Gastrocnemius medialis (tissue), 4 donors: ENCODE results near the gene CFAP299. TPM values are rescaled to one million over a fixed set of nuclear protein-coding genes. Genes with fewer than 3 reads are reported as not detected.
A peak's percentile ranks its signal among the peaks of the same experiment; 100 is the strongest.
"Not testable (repeated sequence)": the region's sequence is repeated elsewhere in the genome, so short reads cannot be mapped to it uniquely, and the experiment has no call there.

Experiments used
- ATAC-seq, 2 donors: fragments of 150-250 bp; one replicate each; pipeline ENCODE4 v1.9.1; 2016
- DNase-seq, 2 donors: peaks; one replicate each; pipeline ENCODE4 v3.0.0-alpha.2; 2019
- H3K27ac ChIP-seq, 4 donors: fragments of 200-600 bp; sonication (generic); 1 replicate in 1 of 4; 2 replicates in 3 of 4; pipeline ENCODE4 v1.5.1; 2016 to 2018; ENCODE audit warnings: mild to moderate bottlenecking in 2 of 4, moderate library complexity in 1 of 4
- H3K27me3 ChIP-seq, 3 donors: fragments of 200-600 bp; sonication (generic) in 2 of 3; 1 replicate in 1 of 3; 2 replicates in 2 of 3; pipeline versions ENCODE4 v1.5.1 to v1.6.0; 2016 to 2019; ENCODE audit warnings: mild to moderate bottlenecking in 1 of 3, moderate library complexity in 1 of 3
- H3K36me3 ChIP-seq, 2 donors: fragments of 200-600 bp; sonication (generic) in 1 of 2; one replicate each; pipeline ENCODE4 v1.5.1; 2017 to 2018
- H3K4me1 ChIP-seq, 2 donors: fragments of 200-600 bp; sonication (generic) in 1 of 2; one replicate each; pipeline ENCODE4 v1.5.1; 2016 to 2017; ENCODE audit warnings: mild to moderate bottlenecking in 2 of 2
- H3K4me3 ChIP-seq, 4 donors: fragments of 200-600 bp; sonication (generic) in 3 of 4; 1 replicate in 1 of 4; 2 replicates in 3 of 4; pipeline ENCODE4 v1.5.1; 2016 to 2019; ENCODE audit warnings: mild to moderate bottlenecking in 2 of 4
- H3K9me3 ChIP-seq, 3 donors: fragments of 200-600 bp; sonication (generic) in 2 of 3; 1 replicate in 1 of 3; 2 replicates in 2 of 3; pipeline ENCODE4 v1.5.1; 2016 to 2019
- CTCF ChIP-seq, 5 experiments: fragments of 450-650 bp in 3 of 5; fragments of 200-600 bp in 2 of 5; sonication (generic) in 2 of 5; IDR thresholded peaks in 4 of 5; conservative IDR thresholded peaks in 1 of 5; 1 replicate in 4 of 5; 2 replicates in 1 of 5; pipeline ENCODE4 v1.5.1; 2016 to 2019; ENCODE audit warnings: antibody characterized with exemption in 5 of 5, mild to moderate bottlenecking in 3 of 5, moderate library complexity in 3 of 5
- POLR2A ChIP-seq, 2 donors: fragments of 450-650 bp; IDR thresholded peaks; one replicate each; pipeline ENCODE4 v1.6.1; 2017; ENCODE audit warnings: antibody characterized with exemption in 2 of 2, mild to moderate bottlenecking in 2 of 2, moderate library complexity in 2 of 2
- in situ Hi-C, 4 donors: fragments of 200-750 bp; cut with MboI; loops; one replicate each; pipeline versions ENCODE4 v1.15.0 to v1.8.0; 2017; ENCODE audit warnings: low sequenced_read_pairs in 4 of 4
- intact Hi-C: fragments of 100-400 bp; cut with DNase I; formaldehyde crosslinking; loops from one replicate; pipeline ENCODE4 v1.15.1; 2023; ENCODE audit warnings: low total_unique reads
- total RNA-seq, 4 donors: library from RNA; depleted of rRNA; stranded (reverse); fragments of >200 nt; gene quantifications; one replicate each; pipeline versions ENCODE4 v1.1.0 to v1.2.3, GENCODE V29; 2016

Gene CFAP299
- total RNA-seq, result not detected

GRCh38 chr4:80335554-80336358, at the start of gene CFAP299:
Gene CFAP299, plus strand, starts transcription at chr4:80335730.
- H3K27ac ChIP-seq, result no peak within 1 kb of the TSS
- DNase-seq, result peak; percentile 35 to 59
- TF ChIP-seq POLR2A (IDR thresholded peaks at IDR 0.05) (no peak), CTCF (IDR thresholded peaks at IDR 0.05 in 4 of 5, conservative IDR thresholded peaks at IDR 0.05 in 1 of 5) (peak in 3 of 5 experiments; percentile 13 to 44 (median 23))
- H3K4me1 ChIP-seq, result peaks cover 0 to 4% of the 10 kb centered on the region in 2 donors
- no peaks in the 10 kb centered on the region for H3K9me3 ChIP-seq
- H3K4me3 ChIP-seq, result peak within 1 kb of the TSS; percentile 57 to 64 (median 62)
- ATAC-seq, result peak; percentile 86 to 87
- intact Hi-C loops, result no loop called here
- H3K36me3 ChIP-seq, result no peaks in the 10 kb centered on the region
- in situ Hi-C loops, result no loop called here
- H3K27me3 ChIP-seq, result no peaks in the 10 kb centered on the region

GRCh38 chr4:80286451-80286850, 49.1 kb upstream of the CFAP299 start:
- TF ChIP-seq POLR2A (IDR thresholded peaks at IDR 0.05) (no peak), CTCF (IDR thresholded peaks at IDR 0.05 in 4 of 5, conservative IDR thresholded peaks at IDR 0.05 in 1 of 5) (no peak)
- Histone ChIP-seq H3K9me3 (no peaks in the 10 kb centered on the region), H3K4me3 (no peak overlapping the region), H3K4me1 (no peaks in the 10 kb centered on the region), H3K27me3 (no peaks in the 10 kb centered on the region), H3K36me3 (no peaks in the 10 kb centered on the region), H3K27ac (no peak overlapping the region)
- in situ Hi-C loops, result no loop called here
- ATAC-seq, result no peak
- DNase-seq, result no peak
- intact Hi-C loops, result no loop called here

GRCh38 chr4:80290665-80291064, 44.9 kb upstream of the CFAP299 start:
- ATAC-seq, H3K36me3 ChIP-seq, H3K4me3 ChIP-seq, H3K9me3 ChIP-seq, H3K27ac ChIP-seq, H3K4me1 ChIP-seq, intact Hi-C loops, DNase-seq, in situ Hi-C loops, H3K27me3 ChIP-seq: not testable (repeated sequence)

GRCh38 chr4:80294206-80294605, 41.3 kb upstream of the CFAP299 start:
- no peaks in the 10 kb centered on the region for H3K9me3 ChIP-seq
- no peak overlapping the region for H3K27ac ChIP-seq
- no peak overlapping the region for H3K4me3 ChIP-seq
- no peak for ATAC-seq
- in situ Hi-C loops, result no loop called here
- no peaks in the 10 kb centered on the region for H3K27me3 ChIP-seq
- no peaks in the 10 kb centered on the region for H3K4me1 ChIP-seq
- TF ChIP-seq CTCF (IDR thresholded peaks at IDR 0.05 in 4 of 5, conservative IDR thresholded peaks at IDR 0.05 in 1 of 5), result no peak
- TF ChIP-seq POLR2A (IDR thresholded peaks at IDR 0.05), result no peak
- intact Hi-C loops, result no loop called here
- no peaks in the 10 kb centered on the region for H3K36me3 ChIP-seq
- DNase-seq, result no peak

GRCh38 chr4:80295336-80295735, 40.2 kb upstream of the CFAP299 start:
- Histone ChIP-seq H3K4me1 (no peaks in the 10 kb centered on the region), H3K36me3 (no peaks in the 10 kb centered on the region), H3K9me3 (no peaks in the 10 kb centered on the region), H3K27ac (no peak overlapping the region), H3K27me3 (no peaks in the 10 kb centered on the region), H3K4me3 (no peak overlapping the region)
- intact Hi-C loops, result no loop called here
- ATAC-seq (no peak), DNase-seq (no peak)
- TF ChIP-seq POLR2A (IDR thresholded peaks at IDR 0.05), result no peak
- TF ChIP-seq CTCF (IDR thresholded peaks at IDR 0.05 in 4 of 5, conservative IDR thresholded peaks at IDR 0.05 in 1 of 5), result no peak
- in situ Hi-C loops, result no loop called here
